HG03280 (cell line): ENCODE results near the gene IGBP1.
A peak's percentile ranks its signal among the peaks of the same experiment; 100 is the strongest.
"Not testable (repeated sequence)": the region's sequence is repeated elsewhere in the genome, so short reads cannot be mapped to it uniquely, and the experiment has no call there.

Experiments used
- ATAC-seq: cut with Tn5 transposase; IDR thresholded peaks from one replicate; pipeline ENCODE4 v1.9.1; 2021; ENCODE audit warnings: mild to moderate bottlenecking, moderate library complexity; ENCODE audit not compliant: unreplicated experiment

The IGBP1 gene

DNA sequence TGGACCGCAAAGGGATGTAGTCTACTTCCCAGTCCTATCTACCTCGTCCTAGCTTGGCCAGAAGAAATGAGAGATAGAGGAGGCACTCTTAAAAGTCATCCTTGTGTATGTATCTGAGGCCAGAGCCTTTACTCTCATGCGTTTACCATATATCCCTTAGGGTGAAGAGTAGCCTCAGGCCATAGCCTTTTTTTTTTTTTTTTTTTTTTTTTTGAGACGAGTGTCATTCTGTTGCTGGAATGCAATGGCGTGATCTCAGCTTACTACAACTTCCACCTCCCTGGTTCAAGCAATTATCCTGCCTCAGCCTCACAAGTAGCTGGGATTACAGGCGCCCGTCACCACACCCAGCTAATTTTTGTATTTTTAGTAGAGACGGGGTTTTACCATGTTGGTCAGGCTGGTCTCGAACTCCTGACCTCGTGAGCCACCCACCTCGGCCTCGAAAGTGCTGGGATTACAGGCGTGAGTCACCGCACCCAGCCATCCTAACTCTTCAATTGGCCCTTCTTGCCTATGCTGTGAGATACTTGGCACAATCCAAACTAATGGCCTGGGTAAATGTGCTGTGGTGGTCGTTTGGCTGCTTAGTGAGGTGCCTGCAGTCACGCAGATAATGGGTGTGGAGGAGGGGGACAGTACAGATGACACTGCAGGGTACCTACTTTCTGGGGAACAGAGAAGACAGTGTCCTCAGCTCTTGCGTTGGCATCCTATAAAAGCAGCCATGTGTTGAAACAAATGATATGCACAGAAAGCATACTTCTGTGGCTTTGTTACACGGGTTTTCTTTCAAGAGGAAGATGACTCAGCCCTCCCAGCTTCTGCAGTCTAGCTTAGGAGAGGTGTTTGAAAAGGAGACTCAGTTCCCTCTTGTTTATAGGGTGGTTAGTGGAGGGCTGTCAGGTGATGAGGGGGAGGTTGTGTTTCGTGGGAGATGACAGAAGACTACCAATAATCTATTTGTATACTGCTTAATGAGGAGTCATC lies 33.6 kb downstream of the IGBP1 start:
- no peak for ATAC-seq

DNA sequence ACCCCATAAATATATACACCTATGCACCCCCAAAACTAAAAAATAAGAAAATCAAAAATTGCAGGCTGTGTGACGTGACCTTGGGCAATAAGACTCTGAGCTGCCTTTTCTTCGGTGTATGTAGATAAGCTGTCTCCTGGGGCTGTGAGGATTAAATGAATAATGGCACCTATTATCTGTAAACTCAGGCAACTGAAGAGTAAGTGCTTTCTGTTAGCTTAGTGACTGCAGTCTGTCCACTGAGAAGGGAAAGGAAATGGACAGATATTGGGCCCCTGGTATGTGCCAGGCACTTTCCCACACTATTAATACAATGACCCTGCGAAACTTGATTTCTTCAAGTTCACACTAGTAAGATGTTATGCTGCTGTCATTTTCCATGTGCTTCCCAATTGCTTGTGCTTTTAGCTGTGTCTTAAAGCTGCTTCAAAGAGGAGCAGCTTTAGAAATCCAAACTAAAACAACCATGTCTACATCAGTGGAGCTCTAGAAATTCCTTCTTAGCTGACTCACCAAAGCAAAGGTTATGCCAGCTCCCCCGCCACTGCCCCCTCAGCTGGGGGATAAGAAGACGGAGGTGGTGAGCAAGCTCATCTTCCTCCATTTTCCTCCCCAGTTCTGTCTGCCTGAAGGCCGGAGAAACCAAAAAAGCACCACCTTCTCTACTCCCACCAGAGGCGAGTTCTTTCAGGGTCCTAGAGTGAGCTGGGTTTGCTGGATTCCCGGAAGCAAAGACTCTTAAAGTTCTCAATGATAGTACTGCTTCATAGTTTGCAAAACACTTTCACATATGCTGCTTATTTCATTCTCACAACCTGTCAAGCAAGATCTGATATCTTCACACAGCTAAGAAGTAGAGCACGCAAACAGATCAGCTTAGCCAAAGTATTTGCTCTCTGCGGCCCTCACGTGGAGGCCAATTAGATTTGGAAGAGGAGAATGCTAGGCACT lies 35.3 kb downstream of the IGBP1 start:
- no peak for ATAC-seq

DNA sequence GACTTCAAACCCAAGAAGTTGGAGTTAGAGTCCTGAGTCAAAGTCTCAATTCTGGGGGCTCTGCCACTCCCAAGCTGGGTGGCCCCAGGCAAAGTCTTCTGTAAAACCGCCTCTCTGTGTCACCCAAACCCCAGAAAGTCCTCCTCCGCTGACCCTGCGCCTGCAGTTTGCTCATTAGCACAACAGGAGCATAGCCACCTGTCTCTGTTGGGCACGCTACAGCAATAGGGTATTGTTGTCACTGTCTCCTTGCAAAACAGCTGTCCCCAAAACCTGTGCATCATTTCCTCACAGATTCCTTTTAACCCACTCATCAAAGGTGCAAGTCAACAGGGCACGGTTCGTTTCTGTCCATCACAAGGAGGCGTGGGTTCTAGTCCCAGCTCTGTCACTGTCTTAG lies 36.0 kb downstream of the IGBP1 start:
- ATAC-seq: no peak

DNA sequence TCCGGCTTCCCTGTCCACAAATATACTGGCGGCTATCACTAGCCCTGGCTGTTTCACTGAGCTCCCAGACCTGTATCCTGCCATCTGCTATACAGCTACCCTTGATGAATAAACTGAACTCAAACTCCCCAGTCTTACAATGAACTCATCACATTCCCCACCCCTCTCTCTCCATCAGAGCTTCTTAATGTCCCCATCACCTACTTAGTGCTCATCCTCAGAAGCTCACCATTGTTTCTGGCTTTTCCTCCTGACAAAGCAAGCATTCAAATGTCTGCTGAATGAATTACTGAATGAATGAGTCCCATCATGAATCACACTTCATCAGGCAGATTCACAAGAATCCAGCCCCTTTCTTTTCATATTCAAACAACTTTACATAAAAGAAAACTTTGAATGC lies 38.4 kb downstream of the IGBP1 start:
- ATAC-seq: no peak

DNA sequence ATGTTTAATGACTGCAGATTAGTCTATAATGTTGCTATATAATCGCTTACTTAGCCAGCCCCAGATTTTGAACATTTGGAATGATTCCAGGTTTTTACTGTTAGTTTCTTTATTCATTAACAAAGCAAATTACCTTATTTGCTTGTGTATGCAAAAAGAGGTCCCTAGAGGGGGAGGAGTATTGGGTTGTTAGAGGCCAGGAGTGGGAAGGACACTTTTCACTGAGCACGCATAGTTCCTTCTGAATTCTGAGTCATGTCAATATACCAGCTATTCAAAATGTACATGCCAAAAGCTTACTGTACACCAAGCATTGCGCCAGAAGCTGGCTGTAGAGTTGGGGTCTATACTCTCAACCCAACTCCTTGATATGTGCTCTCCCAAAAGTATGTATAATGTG lies 39.0 kb downstream of the IGBP1 start:
- no peak for ATAC-seq

DNA sequence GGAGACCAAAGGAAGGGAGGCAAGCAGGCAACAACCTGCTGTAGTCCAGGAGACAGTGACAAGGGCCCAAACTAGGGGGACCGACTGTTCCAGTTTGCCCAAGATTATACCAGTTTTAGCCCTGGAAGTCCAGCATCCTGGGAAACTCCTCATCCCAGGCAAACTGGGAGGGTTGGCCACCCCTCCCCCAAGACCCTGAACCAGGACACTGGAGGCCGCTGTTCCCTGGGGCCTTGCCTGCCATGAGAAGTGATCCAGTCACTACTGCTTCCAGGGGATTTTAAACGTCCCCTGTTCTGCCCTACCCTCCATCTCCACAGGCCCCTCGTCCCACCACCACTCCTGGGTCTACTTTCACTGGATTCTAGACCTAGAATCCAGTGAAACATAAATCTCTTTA lies 39.7 kb downstream of the IGBP1 start:
- no peak for ATAC-seq

DNA sequence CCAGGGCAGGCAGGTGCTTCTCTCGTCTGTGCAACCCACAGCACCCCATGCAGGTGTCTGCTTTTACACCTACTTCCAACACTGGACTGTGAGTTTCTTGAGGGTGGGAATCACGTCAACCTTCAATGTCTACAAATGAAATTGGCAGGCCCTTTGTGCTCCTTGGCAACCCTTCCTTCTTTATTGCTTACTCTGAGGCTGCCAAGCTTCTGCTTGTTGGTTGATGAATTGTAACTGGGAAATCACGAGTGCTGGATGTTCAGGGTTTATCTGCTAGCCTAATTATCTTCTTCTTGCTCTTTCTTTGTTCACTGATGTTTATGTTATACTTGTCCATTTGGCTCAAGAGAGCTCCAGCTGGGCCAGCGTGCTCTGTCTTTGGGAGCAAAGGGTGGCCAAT lies 41.5 kb downstream of the IGBP1 start:
- no peak for ATAC-seq

DNA sequence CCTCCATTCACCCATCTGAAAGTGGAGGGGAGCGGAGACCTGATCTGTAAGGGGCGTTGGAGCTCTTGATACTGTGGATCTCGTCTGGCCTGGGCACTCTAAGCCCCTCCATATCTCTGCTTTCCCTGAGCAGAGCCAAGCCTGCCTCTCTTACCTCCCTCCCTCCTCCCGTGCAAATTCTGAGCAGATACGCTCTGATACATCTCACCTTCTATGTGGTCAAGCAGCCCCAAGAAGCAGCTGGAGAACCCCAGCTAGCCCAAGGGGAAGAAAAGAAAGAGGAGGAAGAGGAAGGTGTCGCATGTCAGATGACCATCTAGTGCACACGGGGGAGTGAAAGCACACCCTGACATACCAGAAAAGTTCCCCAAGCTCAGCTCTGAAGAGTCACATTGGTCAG lies 42.1 kb downstream of the IGBP1 start:
- ATAC-seq: no peak

DNA sequence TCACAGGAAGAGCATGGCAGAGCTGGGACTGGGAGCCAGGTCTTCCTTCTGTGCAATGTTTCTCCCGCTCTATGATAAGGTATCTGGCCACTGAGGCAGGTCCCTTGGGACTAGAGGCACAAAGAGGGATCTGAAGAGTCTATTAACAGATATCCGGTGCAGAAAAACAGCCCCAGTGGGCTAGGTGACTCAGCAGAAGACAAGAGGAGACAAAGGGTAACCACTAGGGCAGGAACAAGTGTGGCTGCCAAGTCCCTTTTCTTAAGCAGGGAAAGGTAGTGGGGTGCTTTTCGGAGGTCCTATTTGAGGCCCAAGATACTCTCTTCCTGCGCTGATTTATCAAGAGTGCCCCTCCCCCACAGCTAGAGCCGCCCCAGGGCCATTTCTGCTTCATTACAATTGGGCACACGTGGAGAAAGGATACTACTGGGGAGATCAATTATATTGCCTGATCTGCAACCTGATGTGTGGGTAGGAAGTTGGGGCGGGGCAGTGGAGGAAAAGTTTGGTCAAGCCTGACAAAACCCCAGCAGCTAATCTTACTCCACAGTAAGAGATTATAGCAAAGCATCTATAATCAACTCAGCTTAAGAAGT lies 43.8 kb downstream of the IGBP1 start, which contains the start of gene DGAT2L6:
TSS of gene DGAT2L6 (plus strand) at position 546 of the 596 bp plus-strand sequence. CDS start 100 bp downstream, outside the sequence.
- ATAC-seq: no peak

DNA sequence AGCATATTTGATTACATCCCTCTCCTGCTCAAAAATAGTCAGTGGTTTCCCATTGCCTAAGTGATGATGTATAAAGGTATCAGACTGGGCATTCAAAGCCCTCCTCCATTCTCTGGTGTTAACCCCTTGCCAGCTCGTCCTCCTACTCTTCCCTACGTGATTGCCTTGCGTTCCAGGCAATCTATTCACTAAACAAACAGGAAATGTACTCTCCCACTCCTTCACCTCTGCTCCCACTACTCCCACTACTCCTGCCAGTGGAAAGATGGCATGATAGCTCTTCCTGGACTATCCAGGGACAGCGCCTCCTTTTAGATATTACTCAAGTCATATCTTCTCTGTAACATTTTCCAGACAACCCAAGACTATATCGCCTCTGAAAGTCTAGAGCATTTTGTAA lies 49.8 kb downstream of the IGBP1 start:
- ATAC-seq: no peak

DNA sequence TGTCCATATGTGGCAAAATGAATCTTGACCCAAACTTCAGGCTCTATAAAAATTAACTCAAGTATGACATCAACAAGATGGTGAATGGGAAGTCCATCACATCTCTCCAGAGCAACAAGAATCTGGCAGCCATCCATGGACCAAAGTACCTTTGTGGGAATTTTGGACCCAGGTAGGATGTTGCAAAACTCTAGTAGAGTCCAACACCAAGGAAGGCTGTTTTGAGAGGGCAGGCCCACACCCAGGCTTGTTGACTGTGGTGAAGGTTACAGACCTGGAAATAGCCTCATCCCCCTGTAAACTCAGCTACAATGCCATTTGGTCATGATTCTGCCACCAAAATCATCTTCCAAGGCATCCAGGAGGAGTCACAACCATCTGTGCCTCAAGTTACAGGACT lies 57.0 kb downstream of the IGBP1 start:
- no peak for ATAC-seq

DNA sequence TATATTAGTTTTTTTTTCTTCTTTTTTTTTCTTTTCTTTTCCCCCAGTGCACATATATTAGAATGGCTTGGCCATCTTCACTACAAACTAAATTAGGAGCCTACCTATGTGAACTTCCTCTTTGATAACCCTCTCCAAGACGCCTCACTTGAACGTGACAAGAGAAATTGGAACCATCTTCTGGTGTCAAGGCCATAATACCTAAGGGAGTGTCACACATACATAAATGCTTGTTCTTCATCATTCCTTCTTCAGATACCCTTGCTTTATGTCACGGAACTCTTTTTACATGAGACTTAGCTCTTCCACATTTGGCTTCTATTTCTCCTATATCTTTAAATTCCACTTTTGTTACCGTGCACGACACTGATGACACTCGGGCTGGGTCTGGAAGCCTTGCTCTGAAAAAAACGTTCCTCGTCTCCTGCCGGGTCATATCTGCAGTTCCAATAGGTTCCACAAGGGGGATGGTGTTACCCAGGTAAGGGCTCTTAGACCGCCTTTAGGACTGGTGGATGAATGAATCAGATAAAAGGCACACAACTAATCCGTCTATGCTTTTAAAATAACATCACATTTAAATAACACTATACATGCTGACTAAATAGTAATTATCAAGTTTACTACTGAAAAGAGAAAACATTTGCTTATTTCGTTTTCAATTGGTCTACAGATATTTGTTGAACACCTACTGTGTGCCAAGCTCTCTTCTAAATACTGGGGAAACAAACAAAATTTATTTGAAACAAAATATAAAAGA lies 63.9 kb downstream of the IGBP1 start:
- peak; percentile 77 for ATAC-seq

DNA sequence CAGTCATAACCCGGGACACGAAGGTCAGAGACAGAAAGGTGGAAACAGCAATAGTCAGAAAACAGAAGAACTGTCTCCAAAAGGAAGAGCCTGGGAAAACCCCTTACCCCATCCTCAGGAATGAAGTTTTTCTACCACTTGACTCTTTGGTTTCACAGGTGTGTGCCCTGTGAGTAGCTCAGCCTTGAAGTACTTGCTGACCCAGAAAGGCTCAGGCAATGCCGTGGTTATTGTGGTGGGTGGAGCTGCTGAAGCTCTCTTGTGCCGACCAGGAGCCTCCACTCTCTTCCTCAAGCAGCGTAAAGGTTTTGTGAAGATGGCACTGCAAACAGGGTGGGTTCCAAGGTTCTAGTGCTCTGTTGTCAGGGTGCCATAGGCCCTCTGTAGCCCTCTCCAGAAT lies 68.5 kb downstream of the IGBP1 start:
- ATAC-seq: no peak

DNA sequence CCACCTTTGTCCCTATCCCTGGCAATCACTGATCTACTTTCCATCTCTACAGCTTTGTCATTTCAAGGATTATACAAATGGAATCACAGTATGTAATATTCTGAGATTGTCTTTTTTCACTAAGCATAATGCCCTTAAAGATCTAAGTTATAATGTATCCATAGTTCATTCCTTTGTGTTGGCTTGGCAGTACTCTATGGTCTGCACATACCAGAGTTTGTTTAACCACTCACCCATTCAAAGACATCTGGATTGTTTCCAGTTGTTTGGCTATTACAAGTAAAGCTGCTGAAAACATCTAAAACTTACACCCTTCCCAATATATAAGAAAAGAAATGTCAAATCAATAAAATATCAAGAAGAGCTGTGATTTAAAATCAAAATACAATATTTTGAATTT lies 75.2 kb downstream of the IGBP1 start:
- ATAC-seq: no peak

DNA sequence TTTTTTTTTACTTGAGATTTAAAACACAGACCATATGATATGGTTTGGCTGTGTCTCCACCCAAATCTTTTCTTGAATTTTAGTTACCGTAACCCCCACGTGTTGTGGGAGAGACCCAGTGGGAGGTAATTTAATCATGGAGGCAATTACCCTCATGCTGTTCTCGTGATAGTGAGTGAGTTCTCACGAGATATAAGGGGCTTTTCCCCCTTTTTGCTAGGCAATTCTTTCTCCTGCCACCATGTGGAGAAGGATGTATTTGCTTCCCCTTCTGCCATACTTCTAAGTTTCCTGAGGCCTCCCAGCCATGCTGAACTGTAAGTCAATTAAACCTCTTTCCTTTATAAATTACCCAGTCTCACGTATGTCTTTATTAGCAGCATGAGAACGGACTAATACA lies 76.3 kb downstream of the IGBP1 start:
- ATAC-seq: not testable (repeated sequence)
